Measurements from ENCODE around the gene TMEM212.
"Not testable (repeated sequence)": the region's sequence is repeated elsewhere in the genome, so short reads cannot be mapped to it uniquely, and the experiment has no call there.

TMEM212 gene

DNA sequence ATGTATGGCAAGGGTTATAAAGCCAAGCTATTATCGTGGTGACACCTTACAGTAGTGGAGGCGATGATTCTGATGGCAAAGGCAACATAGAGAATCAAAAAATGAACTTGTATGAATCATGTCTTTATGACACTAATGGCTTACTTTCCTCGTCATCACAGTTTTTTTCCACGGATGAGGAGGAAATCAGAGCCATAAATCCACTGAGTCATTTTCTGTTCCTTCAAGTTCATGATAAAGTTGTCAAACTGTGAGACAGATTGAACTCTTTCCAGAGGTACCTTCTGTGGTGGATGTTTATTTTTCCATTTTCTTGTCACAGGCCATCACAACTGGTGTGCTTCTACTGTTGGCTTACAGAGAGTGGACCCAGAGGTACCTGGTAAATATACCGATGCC is 8.5 kb downstream of the TMEM212 start:
- H3K9ac ChIP-seq (ENCODE audit: low read length), result no peak overlapping the region
- H3K4me2 ChIP-seq (ENCODE audit: low read length), result no peak overlapping the region
- H3K79me1 ChIP-seq (ENCODE audit: low read length), result peaks cover 2% of the 10 kb centered on the region
- H3K27ac ChIP-seq (ENCODE audit: low read depth, low read length), result no peak overlapping the region
- H3K27me3 ChIP-seq (ENCODE audit: insufficient read depth, low read length), result no peaks in the 10 kb centered on the region
- no peaks in the 10 kb centered on the region for H3K9me3 ChIP-seq (ENCODE audit: insufficient read depth, low read depth, low read length)
- no peak overlapping the region for H3K14ac ChIP-seq (ENCODE audit: low read length)
- no peak overlapping the region for H2BK12ac ChIP-seq (ENCODE audit: low read length)
- H2AFZ ChIP-seq (ENCODE audit: insufficient read depth, low read length, poor library complexity), result no peak overlapping the region
- H3K36me3 ChIP-seq (ENCODE audit: control insufficient read depth in 1 of 2, insufficient read depth in 2 of 2, low read length in 2 of 2), result no peaks in the 10 kb centered on the region
- no peak overlapping the region for H4K8ac ChIP-seq (ENCODE audit: low read depth, low read length)
- no peak overlapping the region for H3K18ac ChIP-seq (ENCODE audit: low read length)
- no peak overlapping the region for H4K91ac ChIP-seq (ENCODE audit: low read depth, low read length)
- no peak overlapping the region for H3K4me3 ChIP-seq (ENCODE audit: low read depth, low read length)
- no peaks in the 10 kb centered on the region for H3K79me2 ChIP-seq (ENCODE audit: control insufficient read depth, insufficient read depth, low read length, poor library complexity)
- no peak overlapping the region for H2AK5ac ChIP-seq (ENCODE audit: low read length)
- DNase-seq, result no peak
- no peak overlapping the region for H4K12ac ChIP-seq (ENCODE audit: low read depth, low read length)
- no peak overlapping the region for H3K4ac ChIP-seq (ENCODE audit: low read depth, low read length)
- no CpG with 5 or more reads among the region's 5 CpGs for WGBS (ENCODE audit: extremely low coverage, insufficient coverage, insufficient read length)
- no peak overlapping the region for H2BK120ac ChIP-seq (ENCODE audit: insufficient read depth, low read length, poor library complexity)
- H3K4me1 ChIP-seq (ENCODE audit: control insufficient read depth in 1 of 2, insufficient read depth in 2 of 2, low read length in 2 of 2), result peaks cover 7 to 8% of the 10 kb centered on the region in 2 experiments
- no peak overlapping the region for H2BK5ac ChIP-seq (ENCODE audit: low read depth, low read length, poor library complexity)
- H3K23ac ChIP-seq (ENCODE audit: low read length), result no peak overlapping the region

DNA sequence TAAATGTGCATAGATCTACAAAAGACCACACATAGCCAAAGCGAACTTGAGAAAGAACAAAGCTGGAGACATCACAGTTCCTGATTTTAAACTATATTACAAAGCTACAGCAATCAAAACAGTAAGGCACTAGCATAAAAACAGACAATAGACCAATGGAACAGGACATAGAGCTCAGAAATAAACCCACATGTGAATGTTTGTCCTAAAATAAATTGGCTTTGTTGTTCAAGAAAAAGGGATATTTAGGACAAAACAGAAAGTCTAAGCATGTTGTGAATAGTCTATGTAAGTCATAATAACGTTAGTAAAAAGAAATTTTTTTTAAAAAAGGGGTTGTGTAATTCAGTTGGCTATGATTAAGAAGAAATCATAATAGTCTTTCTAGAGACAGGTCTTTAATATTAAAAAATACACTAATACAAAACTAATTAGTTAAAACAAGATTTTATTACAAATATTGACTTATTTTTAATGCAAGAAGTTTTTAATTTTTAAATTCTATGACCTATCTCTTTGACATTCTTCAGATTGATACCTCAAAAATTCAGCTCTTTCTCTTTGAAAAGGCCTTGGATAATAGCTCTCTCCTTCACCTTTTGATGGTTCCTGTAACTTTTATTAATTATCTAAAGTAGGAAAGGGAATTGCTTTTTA is 11.6 kb downstream of the TMEM212 start:
- Histone ChIP-seq H3K27me3 (ENCODE audit: insufficient read depth, low read length) (no peaks in the 10 kb centered on the region), H4K91ac (ENCODE audit: low read depth, low read length) (no peak overlapping the region), H2AFZ (ENCODE audit: insufficient read depth, low read length, poor library complexity) (no peak overlapping the region), H3K36me3 (ENCODE audit: control insufficient read depth in 1 of 2, insufficient read depth in 2 of 2, low read length in 2 of 2) (no peaks in the 10 kb centered on the region), H3K23ac (ENCODE audit: low read length) (no peak overlapping the region), H3K4me2 (ENCODE audit: low read length) (no peak overlapping the region), H3K79me1 (ENCODE audit: low read length) (peaks cover 2% of the 10 kb centered on the region), H2BK5ac (ENCODE audit: low read depth, low read length, poor library complexity) (no peak overlapping the region), H4K8ac (ENCODE audit: low read depth, low read length) (no peak overlapping the region), H2BK12ac (ENCODE audit: low read length) (no peak overlapping the region), H3K4me1 (ENCODE audit: control insufficient read depth in 1 of 2, insufficient read depth in 2 of 2, low read length in 2 of 2) (peaks cover 4 to 6% of the 10 kb centered on the region in 2 experiments), H4K12ac (ENCODE audit: low read depth, low read length) (no peak overlapping the region), H2BK120ac (ENCODE audit: insufficient read depth, low read length, poor library complexity) (no peak overlapping the region), H3K4ac (ENCODE audit: low read depth, low read length) (no peak overlapping the region), H3K14ac (ENCODE audit: low read length) (no peak overlapping the region), H2AK5ac (ENCODE audit: low read length) (no peak overlapping the region), H3K9ac (ENCODE audit: low read length) (no peak overlapping the region), H3K9me3 (ENCODE audit: insufficient read depth, low read depth, low read length) (no peaks in the 10 kb centered on the region), H3K4me3 (ENCODE audit: low read depth, low read length) (no peak overlapping the region), H3K79me2 (ENCODE audit: control insufficient read depth, insufficient read depth, low read length, poor library complexity) (no peaks in the 10 kb centered on the region), H3K18ac (ENCODE audit: low read length) (no peak overlapping the region), H3K27ac (ENCODE audit: low read depth, low read length) (no peak overlapping the region)
- 100% methylated on average over 1 of the region's 2 CpGs for WGBS (ENCODE audit: extremely low coverage, insufficient coverage, insufficient read length)
- DNase-seq, result no peak

GRCh38 chr3:171858770-171859169 is 15.6 kb downstream of the TMEM212 start:
- not testable (repeated sequence) for H3K79me1 ChIP-seq (ENCODE audit: low read length)

GRCh38 chr3:171860830-171861535 is 17.8 kb downstream of the TMEM212 start:
- Histone ChIP-seq H3K4me1 (ENCODE audit: control insufficient read depth in 1 of 2, insufficient read depth in 2 of 2, low read length in 2 of 2) (no peaks in the 10 kb centered on the region), H3K27ac (ENCODE audit: low read depth, low read length) (no peak overlapping the region), H2BK5ac (ENCODE audit: low read depth, low read length, poor library complexity) (no peak overlapping the region), H3K4me2 (ENCODE audit: low read length) (no peak overlapping the region), H4K12ac (ENCODE audit: low read depth, low read length) (no peak overlapping the region), H3K36me3 (ENCODE audit: control insufficient read depth in 1 of 2, insufficient read depth in 2 of 2, low read length in 2 of 2) (no peaks in the 10 kb centered on the region), H2AK5ac (ENCODE audit: low read length) (no peak overlapping the region), H2BK12ac (ENCODE audit: low read length) (no peak overlapping the region), H4K91ac (ENCODE audit: low read depth, low read length) (no peak overlapping the region), H2BK120ac (ENCODE audit: insufficient read depth, low read length, poor library complexity) (no peak overlapping the region), H3K23ac (ENCODE audit: low read length) (no peak overlapping the region), H3K27me3 (ENCODE audit: insufficient read depth, low read length) (no peaks in the 10 kb centered on the region), H3K9ac (ENCODE audit: low read length) (no peak overlapping the region), H4K8ac (ENCODE audit: low read depth, low read length) (no peak overlapping the region), H3K4ac (ENCODE audit: low read depth, low read length) (no peak overlapping the region), H2AFZ (ENCODE audit: insufficient read depth, low read length, poor library complexity) (no peak overlapping the region), H3K4me3 (ENCODE audit: low read depth, low read length) (no peak overlapping the region), H3K14ac (ENCODE audit: low read length) (no peak overlapping the region), H3K79me1 (ENCODE audit: low read length) (no peaks in the 10 kb centered on the region), H3K79me2 (ENCODE audit: control insufficient read depth, insufficient read depth, low read length, poor library complexity) (no peaks in the 10 kb centered on the region), H3K18ac (ENCODE audit: low read length) (no peak overlapping the region), H3K9me3 (ENCODE audit: insufficient read depth, low read depth, low read length) (no peaks in the 10 kb centered on the region)
- WGBS (ENCODE audit: extremely low coverage, insufficient coverage, insufficient read length), result no CpG with 5 or more reads among the region's 6 CpGs
- no peak for DNase-seq

More at GRCh38 chr3:171858770-171859169, 15.6 kb downstream of the TMEM212 start:
- WGBS (ENCODE audit: extremely low coverage, insufficient coverage, insufficient read length), result no CpG with 5 or more reads among the region's 4 CpGs
- H3K23ac ChIP-seq (ENCODE audit: low read length); H3K18ac ChIP-seq (ENCODE audit: low read length); H4K91ac ChIP-seq (ENCODE audit: low read depth, low read length); H2BK12ac ChIP-seq (ENCODE audit: low read length); H4K8ac ChIP-seq (ENCODE audit: low read depth, low read length); H3K4ac ChIP-seq (ENCODE audit: low read depth, low read length); H3K9me3 ChIP-seq (ENCODE audit: insufficient read depth, low read depth, low read length); H3K14ac ChIP-seq (ENCODE audit: low read length); H3K27me3 ChIP-seq (ENCODE audit: insufficient read depth, low read length); H2AFZ ChIP-seq (ENCODE audit: insufficient read depth, low read length, poor library complexity); H2BK120ac ChIP-seq (ENCODE audit: insufficient read depth, low read length, poor library complexity); H2AK5ac ChIP-seq (ENCODE audit: low read length); H4K12ac ChIP-seq (ENCODE audit: low read depth, low read length); H3K4me1 ChIP-seq (ENCODE audit: control insufficient read depth in 1 of 2, insufficient read depth in 2 of 2, low read length in 2 of 2); H3K9ac ChIP-seq (ENCODE audit: low read length); H2BK5ac ChIP-seq (ENCODE audit: low read depth, low read length, poor library complexity); H3K4me2 ChIP-seq (ENCODE audit: low read length); H3K36me3 ChIP-seq (ENCODE audit: control insufficient read depth in 1 of 2, insufficient read depth in 2 of 2, low read length in 2 of 2); H3K27ac ChIP-seq (ENCODE audit: low read depth, low read length); H3K4me3 ChIP-seq (ENCODE audit: low read depth, low read length); H3K79me2 ChIP-seq (ENCODE audit: control insufficient read depth, insufficient read depth, low read length, poor library complexity); DNase-seq: not testable (repeated sequence)

Data from trophoblast cell (in vitro differentiated cells and primary cell).